A549 (cell line): ENCODE results near the gene SLC22A23. TPM values are rescaled to one million over a fixed set of nuclear protein-coding genes. Genes with fewer than 3 reads are reported as not detected.

Experiments
- ATAC-seq, 2 experiments: fragments of 200-7000 bp in 1 of 2; fragments of >200 bp in 1 of 2; cut with Nextera tagmentation in 1 of 2; cut with Tn5 transposase in 1 of 2; 3 replicates each; pipeline versions ENCODE4 v1.8.0 to v1.9.1; 2018 to 2020; ENCODE audit warnings: mild to moderate bottlenecking in 1 of 2, moderate library complexity in 1 of 2
- CTCF ChIA-PET: fragments of 300-600 bp; sonication (Branson Sonifier 250); formaldehyde crosslinking; extraction: SDS; loops from one replicate; lab custom pipeline; 2021; ENCODE audit warnings: antibody characterized with exemption, inconsistent platforms; lab: Yijun Ruan, JAX
- POLR2A ChIA-PET: fragments of 350-600 bp; formaldehyde crosslinking; extraction: SDS; loops from one replicate; lab custom pipeline; 2021; ENCODE audit warnings: antibody characterized with exemption, inconsistent platforms; lab: Yijun Ruan, JAX
- DNase-seq, 2 experiments: peaks; one replicate each; pipeline versions ENCODE4 v3.0.0 to v3.0.0-alpha.2; 2011 to 2016; ENCODE audit warnings: low read depth in 1 of 2, low spot score in 1 of 2
- FAIRE-seq: peaks from 2 replicates; lab custom pipeline; 2011; peaks lifted over from hg19 to GRCh38; lab: Jason Lieb, UNC
- H3K27ac ChIP-seq, 2 experiments: fragments of >200 bp; sonication (Bioruptor Twin); formaldehyde crosslinking; 3 replicates each; pipeline ENCODE4 v1.5.1; 2016 to 2017
- H3K4me1 ChIP-seq: fragments of >200 bp; sonication (Bioruptor Twin); formaldehyde crosslinking; 3 replicates; pipeline ENCODE4 v1.6.1; 2016
- H3K4me2 ChIP-seq: fragments of >200 bp; sonication (Bioruptor Twin); formaldehyde crosslinking; 3 replicates; pipeline ENCODE4 v1.6.1; 2016
- H3K4me3 ChIP-seq: fragments of >200 bp; sonication (Bioruptor Twin); formaldehyde crosslinking; 3 replicates; pipeline ENCODE4 v1.5.1; 2016
- H3K9me3 ChIP-seq: fragments of >200 bp; sonication (Bioruptor Twin); formaldehyde crosslinking; 3 replicates; pipeline ENCODE4 v1.6.1; 2016
- BHLHE40 ChIP-seq: IDR thresholded peaks from 2 replicates; pipeline ENCODE4 v1.6.1; 2012; ENCODE audit warnings: low read depth, low read length, inconsistent platforms
- CBX8 ChIP-seq: fragments of 200-600 bp; sonication (generic); IDR thresholded peaks from 2 replicates; pipeline ENCODE4 v1.6.1; 2016
- CEBPB ChIP-seq, 2 experiments: fragments of >200 bp in 1 of 2; sonication (Bioruptor Twin) in 1 of 2; formaldehyde crosslinking in 1 of 2; IDR thresholded peaks; 2 replicates each; pipeline ENCODE4 v1.6.1; 2012 to 2016
- CHD2 ChIP-seq: fragments of 150-350 bp; IDR thresholded peaks from 2 replicates; pipeline ENCODE4 v1.6.1; 2014; ENCODE audit warnings: low read length; ENCODE audit not compliant: partially characterized antibody
- CHD4 ChIP-seq: fragments of 200-600 bp; sonication (generic); IDR thresholded peaks from 2 replicates; pipeline ENCODE4 v1.6.1; 2016; ENCODE audit warnings: antibody characterized with exemption, mild to moderate bottlenecking, borderline replicate concordance
- E2F6 ChIP-seq: IDR thresholded peaks from 2 replicates; pipeline ENCODE4 v1.6.1; 2012; ENCODE audit warnings: low read depth, borderline replicate concordance
- EHMT2 ChIP-seq: fragments of 200-600 bp; sonication (generic); IDR thresholded peaks from 2 replicates; pipeline ENCODE4 v1.6.1; 2016; ENCODE audit warnings: antibody characterized with exemption, low read depth, mild to moderate bottlenecking, moderate library complexity
- EP300 ChIP-seq, 2 experiments: fragments of >200 bp; sonication (Bioruptor Twin); formaldehyde crosslinking; IDR thresholded peaks; 2 replicates in 1 of 2; 3 replicates in 1 of 2; pipeline ENCODE4 v1.6.1; 2016 to 2017
- ESRRA ChIP-seq: fragments of 150-350 bp; IDR thresholded peaks from 2 replicates; pipeline ENCODE4 v1.6.1; 2014; ENCODE audit warnings: mild to moderate bottlenecking, low read length, borderline replicate concordance
- HDAC2 ChIP-seq: fragments of 200-600 bp; sonication (generic); IDR thresholded peaks from 2 replicates; pipeline ENCODE4 v1.6.1; 2016
- HOXA7 ChIP-seq: fragments of 250-450 bp; sonication (Bioruptor Pico); IDR thresholded peaks from 2 replicates; pipeline ENCODE4 v1.5.0; 2020; ENCODE audit warnings: mild to moderate bottlenecking, moderate library complexity
- HOXB13 ChIP-seq: fragments of 250-450 bp; sonication (Bioruptor Pico); IDR thresholded peaks from 2 replicates; pipeline ENCODE4 v1.5.0; 2020; ENCODE audit warnings: low read depth, mild to moderate bottlenecking, moderate library complexity
- HOXB5 ChIP-seq: fragments of 250-450 bp; sonication (Bioruptor Pico); IDR thresholded peaks from 2 replicates; pipeline ENCODE4 v1.5.0; 2020; ENCODE audit warnings: mild to moderate bottlenecking, moderate library complexity
- JUN ChIP-seq, 2 experiments: fragments of >200 bp; sonication (Bioruptor Twin); formaldehyde crosslinking; IDR thresholded peaks; 2 replicates in 1 of 2; 3 replicates in 1 of 2; pipeline ENCODE4 v1.6.1; 2016 to 2017
- JUNB ChIP-seq: fragments of >200 bp; sonication (Bioruptor Twin); formaldehyde crosslinking; IDR thresholded peaks from 2 replicates; pipeline ENCODE4 v1.6.1; 2016
- KDM1A ChIP-seq: fragments of 200-600 bp; sonication (generic); IDR thresholded peaks from 2 replicates; pipeline ENCODE4 v1.6.1; 2016; ENCODE audit warnings: low read depth, mild to moderate bottlenecking
- MAZ ChIP-seq: fragments of 150-350 bp; IDR thresholded peaks from 2 replicates; pipeline ENCODE4 v1.6.1; 2014; ENCODE audit warnings: antibody characterized with exemption, low read depth, low read length, borderline replicate concordance
- MYC ChIP-seq: IDR thresholded peaks from 2 replicates; pipeline ENCODE4 v1.6.1; 2012; ENCODE audit warnings: mild to moderate bottlenecking, inconsistent platforms, low read length, improper control_type of control experiment, borderline replicate concordance
- NPAS2 ChIP-seq: fragments of 250-450 bp; sonication (Bioruptor Pico); IDR thresholded peaks from 2 replicates; pipeline ENCODE4 v1.8.0; 2022; ENCODE audit warnings: mild to moderate bottlenecking, moderate library complexity, borderline replicate concordance
- PHF8 ChIP-seq: fragments of 200-600 bp; sonication (generic); IDR thresholded peaks from 2 replicates; pipeline ENCODE4 v1.6.1; 2016; ENCODE audit warnings: low read depth, mild to moderate bottlenecking, antibody characterized with exemption, moderate library complexity, borderline replicate concordance
- POLR2A ChIP-seq: IDR thresholded peaks from 2 replicates; pipeline ENCODE4 v1.6.1; 2012; ENCODE audit warnings: mild to moderate bottlenecking, low read length
- RAD21 ChIP-seq, 2 experiments: fragments of >200 bp in 1 of 2; sonication (Bioruptor Twin) in 1 of 2; formaldehyde crosslinking in 1 of 2; IDR thresholded peaks in 1 of 2; conservative IDR thresholded peaks in 1 of 2; 2 replicates in 1 of 2; 3 replicates in 1 of 2; pipeline ENCODE4 v1.6.1; 2012 to 2018; ENCODE audit warnings: inconsistent platforms in 1 of 2
- ZFP36 ChIP-seq: fragments of 450-650 bp; IDR thresholded peaks from 2 replicates; pipeline ENCODE4 v1.6.1; 2014; ENCODE audit warnings: borderline replicate concordance; ENCODE audit not compliant: partially characterized antibody
- ZNF302 ChIP-seq: fragments of 250-450 bp; sonication (Bioruptor Pico); IDR thresholded peaks from 2 replicates; pipeline ENCODE4 v1.9.0; 2021; ENCODE audit warnings: inconsistent platforms, mild to moderate bottlenecking, moderate library complexity
- WGBS: methylation state at CpG from one replicate; pipeline ENCODE4 v1.1.6; 2017; ENCODE audit errors: missing lambda C conversion rate; 5-methylcytosine and 5-hydroxymethylcytosine counted together
- polyA plus RNA-seq, 4 experiments: library from polyadenylated mRNA; depleted of rRNA in 3 of 4; stranded (reverse); fragments of >200 nt; fragmentation: RNase III in 1 of 4; extraction: RNeasy Plus Mini Kit Qiagen cat#74134 plus additional on column Dnase treatment in 1 of 4; gene quantifications; 2 replicates in 3 of 4; 3 replicates in 1 of 4; pipeline ENCODE4 v1.2.3, GENCODE V29; 2011 to 2017
- TF ChIP-seq, protein P1 (sequence below): fragments of 250-450 bp; sonication (Bioruptor Pico); IDR thresholded peaks from 2 replicates; pipeline ENCODE4 v1.5.0; 2021; ENCODE audit warnings: mild to moderate bottlenecking, moderate library complexity, borderline replicate concordance
- TF ChIP-seq, protein P2 (sequence below): fragments of 250-450 bp; sonication (Bioruptor Pico); IDR thresholded peaks from 2 replicates; pipeline ENCODE4 v1.5.0; 2020; ENCODE audit warnings: low read depth, mild to moderate bottlenecking, moderate library complexity

Gene SLC22A23
- polyA plus RNA-seq, 2 of the 4 experiments (the other 2 are of a cell fraction): 4.4 to 6.2 TPM

DNA sequence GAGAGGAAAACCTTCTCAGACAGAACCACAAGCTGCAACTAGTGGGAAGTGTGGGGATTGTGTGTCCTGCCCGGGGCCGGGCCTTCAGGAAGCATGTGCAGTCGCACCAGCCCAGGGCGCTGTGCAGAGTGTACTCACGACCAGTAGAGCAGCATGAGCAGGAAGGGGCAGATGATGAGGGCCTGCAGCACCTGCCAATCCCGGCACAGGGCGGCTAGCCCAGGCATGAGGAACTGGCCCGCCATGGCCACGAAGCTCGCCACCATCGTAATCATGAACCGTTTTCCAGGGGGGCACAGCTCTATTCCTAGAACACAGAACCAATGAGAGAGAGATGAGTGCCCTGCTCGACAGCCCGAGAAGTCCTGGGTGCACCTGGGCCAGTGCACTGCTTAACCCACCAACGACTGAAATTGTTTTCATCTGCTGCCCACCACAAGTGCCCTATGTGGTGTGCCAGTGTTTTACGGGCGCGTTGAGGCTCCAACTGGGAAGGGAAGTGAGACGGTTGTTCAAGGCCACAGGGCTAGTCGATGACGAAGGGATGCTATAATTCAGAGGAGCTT is 133.1 kb downstream of the SLC22A23 start (continued):
- TF ChIP-seq, protein P1, sequence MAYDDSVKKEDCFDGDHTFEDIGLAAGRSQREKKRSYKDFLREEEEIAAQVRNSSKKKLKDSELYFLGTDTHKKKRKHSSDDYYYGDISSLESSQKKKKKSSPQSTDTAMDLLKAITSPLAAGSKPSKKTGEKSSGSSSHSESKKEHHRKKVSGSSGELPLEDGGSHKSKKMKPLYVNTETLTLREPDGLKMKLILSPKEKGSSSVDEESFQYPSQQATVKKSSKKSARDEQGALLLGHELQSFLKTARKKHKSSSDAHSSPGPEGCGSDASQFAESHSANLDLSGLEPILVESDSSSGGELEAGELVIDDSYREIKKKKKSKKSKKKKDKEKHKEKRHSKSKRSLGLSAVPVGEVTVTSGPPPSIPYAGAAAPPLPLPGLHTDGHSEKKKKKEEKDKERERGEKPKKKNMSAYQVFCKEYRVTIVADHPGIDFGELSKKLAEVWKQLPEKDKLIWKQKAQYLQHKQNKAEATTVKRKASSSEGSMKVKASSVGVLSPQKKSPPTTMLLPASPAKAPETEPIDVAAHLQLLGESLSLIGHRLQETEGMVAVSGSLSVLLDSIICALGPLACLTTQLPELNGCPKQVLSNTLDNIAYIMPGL (CRISPR knock-in tag): no peak
- no peak for TF ChIP-seq MAZ

GRCh38 chr6:3323148-3323547 is 133.7 kb downstream of the SLC22A23 start:
- ChIA-PET POLR2A (no interaction called here), CTCF (interaction anchor here (1.0 to 1.2 kb wide), 2 partner anchors 23 to 88 kb away, joined by 3 read pairs; no protein-coding TSS in a partner anchor)
- WGBS: 75% methylated on average over 3 of the region's 3 CpGs
- Histone ChIP-seq H3K9me3 (no peaks in the 10 kb centered on the region), H3K27ac (peak overlapping the region in 1 of 2 experiments; percentile 82; a peak in 3 of 6 replicates), H3K4me2 (no peak overlapping the region), H3K4me3 (no peak overlapping the region), H3K4me1 (peaks cover 48% of the 10 kb centered on the region)
- no peak for DNase-seq
- FAIRE-seq: no peak
- no peak for ATAC-seq
- TF ChIP-seq JUN (IDR thresholded peaks at IDR 0.05) (no peak), CHD4 (no peak), KDM1A (no peak), ZFP36 (no peak), CEBPB (IDR thresholded peaks at IDR 0.05) (no peak), HOXB13 (CRISPR knock-in tag) (no peak), E2F6 (no peak), MYC (no peak), POLR2A (no peak), NPAS2 (CRISPR knock-in tag) (no peak), JUNB (no peak), BHLHE40 (no peak), ZNF302 (CRISPR knock-in tag) (no peak)
- TF ChIP-seq, protein P2, sequence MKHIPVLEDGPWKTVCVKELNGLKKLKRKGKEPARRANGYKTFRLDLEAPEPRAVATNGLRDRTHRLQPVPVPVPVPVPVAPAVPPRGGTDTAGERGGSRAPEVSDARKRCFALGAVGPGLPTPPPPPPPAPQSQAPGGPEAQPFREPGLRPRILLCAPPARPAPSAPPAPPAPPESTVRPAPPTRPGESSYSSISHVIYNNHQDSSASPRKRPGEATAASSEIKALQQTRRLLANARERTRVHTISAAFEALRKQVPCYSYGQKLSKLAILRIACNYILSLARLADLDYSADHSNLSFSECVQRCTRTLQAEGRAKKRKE: no peak

DNA sequence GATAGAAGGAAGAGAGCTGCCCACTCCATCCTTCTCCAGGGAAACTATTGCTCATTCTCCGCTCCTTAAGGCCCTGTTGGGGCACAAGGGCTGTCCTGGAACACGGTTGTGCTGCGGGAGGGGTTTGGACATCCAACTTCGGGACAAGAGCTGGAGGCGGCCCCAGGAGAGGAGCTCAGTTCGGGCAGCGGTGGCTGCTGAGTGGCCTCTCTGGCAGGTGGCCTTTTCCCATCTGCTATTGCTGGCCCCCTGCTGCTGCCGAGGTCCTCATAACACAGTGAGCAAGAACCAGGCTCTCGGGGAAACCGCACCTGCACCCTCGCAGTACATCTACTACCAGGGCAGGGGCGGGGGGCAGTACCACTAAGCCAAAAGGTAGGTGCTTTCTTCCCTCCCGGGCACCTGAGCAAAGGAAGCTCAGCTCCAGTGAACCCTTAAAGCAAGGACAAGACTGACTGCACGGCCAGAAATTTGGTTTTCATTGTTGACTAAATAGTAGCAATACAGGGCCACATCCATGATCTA is 134.4 kb downstream of the SLC22A23 start:
- no peak overlapping the region for H3K27ac ChIP-seq
- no peak for ATAC-seq
- ChIA-PET POLR2A (no interaction called here), CTCF (interaction anchor here (1.0 to 1.4 kb wide), 4 partner anchors 8 to 23 kb away, joined by 3 to 4 read pairs (median 3); no protein-coding TSS in a partner anchor)
- no peak for FAIRE-seq
- no peak for DNase-seq
- no peak overlapping the region for H3K4me3 ChIP-seq
- no peak overlapping the region for H3K4me2 ChIP-seq
- H3K4me1 ChIP-seq: peaks cover 40% of the 10 kb centered on the region
- 95% methylated on average over 11 of the region's 14 CpGs for WGBS
- H3K9me3 ChIP-seq: no peaks in the 10 kb centered on the region
- no peak for TF ChIP-seq HDAC2
- no peak for TF ChIP-seq PHF8
- no peak for TF ChIP-seq EP300 (IDR thresholded peaks at IDR 0.05)
- TF ChIP-seq CBX8: no peak
- no peak for TF ChIP-seq ESRRA
- no peak for TF ChIP-seq RAD21 (conservative IDR thresholded peaks at IDR 0.05 in 1 of 2, IDR thresholded peaks at IDR 0.05 in 1 of 2)
- TF ChIP-seq HOXB5 (CRISPR knock-in tag): no peak
- no peak for TF ChIP-seq CHD4
- no peak for TF ChIP-seq CHD2
- no peak for TF ChIP-seq CEBPB (IDR thresholded peaks at IDR 0.05)
- no peak for TF ChIP-seq EHMT2
- no peak for TF ChIP-seq HOXA7 (CRISPR knock-in tag)
- TF ChIP-seq POLR2A: no peak
